T-helper 22 cell (primary cell): ENCODE measurements around the gene NABP1.

ENCODE experiments used
- DNase-seq: peaks from one replicate; pipeline ENCODE4 v3.0.0-alpha.2; 2020; ENCODE audit warnings: low read depth

NABP1 gene

DNA sequence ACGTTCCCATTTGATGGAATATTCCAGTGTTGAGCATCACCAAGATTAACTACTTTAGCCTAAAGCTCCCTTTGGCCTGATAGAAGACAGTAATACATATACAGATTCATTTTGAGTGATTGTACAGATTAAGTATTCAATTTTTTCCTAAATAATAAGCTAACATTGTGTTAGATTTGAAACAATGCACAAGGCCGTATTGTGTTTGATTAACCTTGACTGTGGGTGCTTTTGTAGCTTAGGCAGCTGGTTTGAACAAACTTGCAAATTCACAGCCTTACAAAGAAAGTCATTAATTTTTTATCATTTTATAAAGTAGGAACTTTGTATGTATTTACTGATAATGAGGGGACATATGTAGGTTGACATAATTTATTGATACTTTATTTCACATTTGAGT is 29.6 kb downstream of the NABP1 start:
- no peak for DNase-seq

DNA sequence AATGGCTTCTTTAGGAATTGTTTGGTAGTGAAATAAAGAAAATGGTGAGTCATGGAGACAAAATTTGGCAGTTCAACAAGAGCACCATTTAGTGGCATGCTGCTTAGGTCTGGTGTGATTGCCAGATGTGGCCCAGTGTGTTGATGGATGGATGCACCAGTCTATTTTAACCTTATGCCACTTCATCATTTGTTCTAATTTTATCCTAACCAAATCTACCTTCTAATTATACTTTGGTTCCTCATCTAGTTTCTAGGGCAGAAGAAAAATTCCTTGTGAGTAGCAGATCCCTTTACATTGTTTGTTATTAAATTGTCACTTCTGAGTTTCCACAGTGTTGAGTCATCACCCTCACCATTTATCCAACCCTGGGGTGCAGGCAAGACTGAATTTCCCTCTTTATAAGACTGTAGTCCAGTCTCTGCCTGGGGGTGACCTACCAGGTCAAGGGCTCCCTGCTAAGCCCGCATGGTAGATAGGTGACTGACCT is 32.5 kb downstream of the NABP1 start:
- no peak for DNase-seq

DNA sequence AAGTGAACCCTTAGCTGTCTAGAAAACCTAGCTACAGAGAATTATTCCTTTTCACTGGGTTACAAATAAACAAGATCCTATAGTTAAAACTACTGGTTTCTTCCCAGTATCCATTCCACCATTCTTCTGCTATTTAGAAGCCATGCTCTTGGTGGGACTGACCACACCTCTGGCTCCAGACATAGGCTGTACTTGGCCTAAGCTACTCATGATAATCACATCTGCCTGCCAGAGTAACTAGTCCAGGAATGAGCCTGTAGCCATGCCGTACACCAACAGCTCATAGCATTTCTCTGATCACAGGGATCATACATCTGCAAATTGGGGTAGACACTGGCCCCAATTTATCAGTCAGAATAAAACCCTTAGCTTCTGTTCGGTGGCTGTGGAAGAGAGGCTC is 33.7 kb downstream of the NABP1 start:
- no peak for DNase-seq

DNA sequence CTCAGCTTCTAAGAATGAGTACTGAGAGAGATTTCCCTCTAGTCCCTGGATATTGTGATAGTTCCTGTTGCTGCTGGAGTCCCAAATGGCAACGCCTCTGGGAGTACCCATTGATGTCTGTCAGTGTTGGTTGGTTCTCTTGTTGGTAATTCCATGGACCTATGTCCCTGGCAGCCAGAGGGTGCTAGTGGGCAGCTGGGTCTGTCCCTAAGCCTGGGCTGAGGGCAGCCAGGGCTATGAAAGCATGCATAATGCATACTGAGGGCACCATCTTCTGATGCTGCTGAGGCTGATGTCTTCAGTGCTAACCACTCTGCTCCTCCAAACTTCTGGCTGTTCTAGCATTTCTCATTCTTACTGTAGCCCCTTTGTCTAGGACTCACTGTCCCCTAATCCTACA is 35.9 kb downstream of the NABP1 start:
- DNase-seq: no peak

DNA sequence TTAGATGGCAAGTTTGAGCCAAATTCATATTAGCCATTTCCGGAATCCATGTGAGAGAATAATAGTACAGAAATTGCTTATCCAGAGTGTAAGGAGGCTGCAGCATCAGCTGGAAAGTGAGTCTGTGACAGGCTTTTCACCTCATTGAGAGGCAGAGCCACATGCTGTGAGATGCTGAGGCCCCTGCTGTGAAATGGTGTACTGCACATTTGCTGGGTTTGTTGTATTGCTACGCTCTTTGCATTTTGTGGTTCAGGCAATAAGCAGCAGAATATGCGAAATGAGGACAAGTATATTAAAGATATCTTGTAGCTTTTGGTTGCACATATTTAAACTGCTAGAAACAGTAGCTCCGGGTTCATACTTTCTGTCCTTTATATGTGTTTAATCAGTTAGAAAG is 37.0 kb downstream of the NABP1 start:
- DNase-seq: no peak

DNA sequence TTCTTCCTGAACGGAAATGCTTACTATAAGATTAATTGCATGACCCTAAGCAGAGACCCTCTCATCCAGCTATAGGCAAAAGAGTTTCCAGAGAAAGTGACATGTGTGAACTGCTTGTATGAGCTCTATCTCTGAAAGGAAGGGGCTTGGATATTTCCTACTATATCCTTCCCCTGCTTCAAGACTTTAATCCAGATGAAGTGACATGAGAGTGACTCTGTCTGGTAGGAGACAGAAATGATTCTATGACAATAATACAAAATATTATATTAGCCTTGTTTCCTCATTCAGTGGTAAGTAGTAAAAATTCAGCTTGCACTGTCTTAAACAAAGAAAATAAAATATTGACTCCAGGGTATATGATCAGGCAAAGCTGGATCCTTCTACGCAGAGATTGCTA is 37.5 kb downstream of the NABP1 start:
- no peak for DNase-seq

DNA sequence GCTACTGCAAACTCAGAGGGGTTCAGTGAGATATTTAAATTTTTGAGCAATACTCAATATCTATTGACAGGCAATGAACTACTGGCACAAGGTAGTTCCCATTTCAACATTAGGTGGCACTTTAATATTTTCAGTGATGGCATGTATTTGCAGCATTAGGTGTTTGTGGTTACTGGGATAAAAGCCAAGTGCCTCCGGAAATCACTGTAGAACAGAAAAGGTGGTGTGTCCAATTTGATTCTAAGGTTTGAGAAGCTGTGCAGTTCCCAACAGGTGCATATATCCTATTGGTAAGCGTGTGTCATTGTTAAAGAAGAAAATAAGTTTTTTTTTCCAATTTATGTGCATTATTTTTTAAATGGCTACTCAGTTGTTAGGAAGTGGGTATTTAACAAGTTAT is 41.3 kb downstream of the NABP1 start:
- DNase-seq: no peak

DNA sequence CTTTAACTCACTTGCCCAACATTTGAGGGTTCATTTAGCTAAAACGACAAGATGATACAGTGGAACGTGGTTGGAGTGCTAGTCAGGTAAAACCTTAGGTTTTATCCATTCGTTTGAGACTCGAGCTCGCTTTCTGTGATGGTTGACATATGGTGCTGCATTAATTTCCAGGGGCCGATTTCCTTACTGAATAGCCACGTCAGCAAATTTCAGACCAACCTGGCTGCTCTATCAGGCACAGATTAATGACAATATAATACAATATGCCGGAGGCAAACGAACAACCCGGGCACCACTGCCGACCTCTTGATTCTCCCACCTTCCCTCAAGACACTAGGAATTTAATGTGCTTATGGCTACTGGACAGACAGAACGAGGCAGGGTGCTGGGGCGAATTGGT is 42.0 kb downstream of the NABP1 start:
- DNase-seq: no peak

DNA sequence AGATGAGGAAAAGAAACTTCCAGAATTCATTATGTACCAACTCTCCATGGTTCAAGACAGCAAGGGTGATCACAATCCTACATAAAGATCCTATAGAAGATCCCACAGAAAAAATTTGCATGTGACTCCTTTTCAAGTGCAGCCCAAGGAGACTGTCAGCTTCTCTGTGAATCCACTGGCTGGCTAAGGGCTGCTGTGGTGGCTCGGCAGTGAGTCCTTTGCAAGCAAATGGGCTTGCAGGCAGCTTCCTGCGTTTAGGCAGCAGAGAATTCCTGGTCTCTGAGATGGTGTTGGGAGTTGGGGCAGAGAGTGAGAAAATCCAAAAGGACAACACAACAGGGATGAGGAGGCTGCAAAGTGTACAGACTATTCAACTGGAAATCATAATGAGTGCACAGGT is 43.4 kb downstream of the NABP1 start:
- DNase-seq: no peak

DNA sequence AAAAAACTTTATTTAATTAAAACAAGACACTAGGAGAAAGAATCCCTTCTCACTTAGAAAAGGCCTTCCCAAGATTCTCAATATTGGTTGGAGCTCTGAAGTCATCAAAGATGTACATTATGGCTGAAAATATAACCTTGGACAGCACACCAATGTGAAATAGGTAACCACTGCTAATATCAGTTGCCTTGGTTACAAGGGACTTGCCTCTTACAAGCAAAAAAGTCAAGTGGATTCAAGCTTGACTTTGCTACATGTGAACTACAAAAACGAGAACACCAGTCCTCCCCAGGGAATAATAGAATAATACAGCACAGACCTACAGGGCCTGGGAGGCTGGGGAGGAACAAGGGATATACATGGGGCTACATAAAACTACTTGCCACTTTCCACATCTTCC is 46.1 kb downstream of the NABP1 start:
- DNase-seq: no peak

DNA sequence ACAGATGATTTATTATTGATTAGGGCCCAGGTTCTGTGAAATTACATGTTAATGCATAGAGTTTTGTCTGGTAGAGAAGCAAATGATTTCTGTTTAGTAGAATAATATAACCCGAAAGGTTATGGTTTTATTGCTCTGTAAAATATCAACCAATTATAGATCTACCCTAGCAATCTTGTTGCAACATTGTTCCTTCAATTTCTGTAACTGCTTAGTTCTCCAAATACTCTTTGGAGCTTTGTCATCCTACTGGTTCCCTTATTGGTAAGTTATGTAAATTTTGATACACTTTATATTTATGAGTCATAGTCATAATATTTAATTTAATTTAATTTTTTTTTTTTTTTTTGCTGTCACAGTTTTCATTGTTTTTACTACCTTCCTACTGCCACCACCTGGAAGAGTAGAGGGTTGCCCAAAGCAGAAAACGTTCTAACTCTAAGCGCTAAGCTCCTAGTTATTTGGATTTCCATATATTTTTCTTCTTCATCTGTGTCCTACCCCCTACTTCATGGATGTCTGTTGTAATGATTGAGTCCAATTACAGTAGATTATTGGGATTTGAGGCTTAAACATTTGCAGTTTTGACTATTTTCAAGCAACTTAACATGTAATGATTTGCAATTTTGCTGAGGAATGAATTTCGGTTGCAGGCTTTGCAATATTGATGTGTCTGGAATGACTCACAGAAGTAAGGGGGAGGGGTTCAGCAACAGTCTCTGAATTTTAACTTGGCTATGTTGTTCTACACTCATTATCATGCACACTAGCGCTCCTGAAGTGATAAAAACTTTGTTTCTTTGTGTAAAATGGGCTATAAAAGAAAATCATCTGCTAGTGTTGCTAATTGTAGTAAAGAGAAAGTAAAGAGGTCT is 51.1 kb downstream of the NABP1 start:
- no peak for DNase-seq

DNA sequence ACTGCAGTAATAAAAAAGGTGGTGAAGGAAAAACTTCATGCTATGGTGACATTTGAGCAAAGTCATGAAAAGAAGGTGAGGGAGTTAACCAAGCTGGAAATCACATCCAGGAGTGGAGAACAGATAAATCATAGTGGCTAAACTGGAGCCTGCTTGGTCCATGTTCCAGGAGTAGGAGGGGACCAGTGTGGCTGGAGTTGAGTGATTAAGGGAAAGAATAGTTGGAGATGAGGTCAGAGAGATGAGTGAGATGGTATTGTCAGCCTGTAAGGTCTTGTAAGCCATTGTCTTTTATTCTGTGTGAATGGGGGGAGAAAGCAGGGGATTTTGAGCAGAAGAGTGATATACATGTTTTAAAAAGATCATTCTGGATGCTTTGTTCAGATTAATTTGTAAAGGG is 52.3 kb downstream of the NABP1 start:
- DNase-seq: no peak
